ENCODE results near the gene RXRA.

Gene RXRA

GRCh38 chr9:134384811-134385479 is 58.7 kb downstream of the RXRA start:
- DNase-seq, result no peak

GRCh38 chr9:134385915-134386314 is 59.7 kb downstream of the RXRA start:
- DNase-seq, result no peak

GRCh38 chr9:134386951-134387831 is 60.9 kb downstream of the RXRA start:
- DNase-seq, result no peak

GRCh38 chr9:134388289-134388808 is 62.1 kb downstream of the RXRA start:
- DNase-seq, result no peak

GRCh38 chr9:134388976-134389375 is 62.7 kb downstream of the RXRA start:
- DNase-seq, result no peak

GRCh38 chr9:134389642-134390041 is 63.4 kb downstream of the RXRA start:
- DNase-seq, result no peak

GRCh38 chr9:134390537-134390936 is 64.3 kb downstream of the RXRA start:
- DNase-seq, result peak; percentile 90

- no peak for DNase-seq
Measured at GRCh38 chr9:134390947-134391318, 64.7 kb downstream of the RXRA start.

GRCh38 chr9:134391319-134392231 is 65.3 kb downstream of the RXRA start:
- peak; percentile 89 for DNase-seq

- DNase-seq, result no peak
Measured at GRCh38 chr9:134392900-134393299, 66.6 kb downstream of the RXRA start.

GRCh38 chr9:134393582-134394280 is 67.5 kb downstream of the RXRA start:
- DNase-seq, result no peak

GRCh38 chr9:134395002-134395517 is 68.8 kb downstream of the RXRA start:
- DNase-seq, result no peak

GRCh38 chr9:134395737-134396257 is 69.5 kb downstream of the RXRA start:
- DNase-seq, result peak; percentile 61

- DNase-seq, result peak; percentile 80
Measured at GRCh38 chr9:134396258-134396742, 70.0 kb downstream of the RXRA start.

- peak; percentile 72 for DNase-seq
Measured at GRCh38 chr9:134396825-134397224, 70.6 kb downstream of the RXRA start.

GRCh38 chr9:134398756-134399155 is 72.5 kb downstream of the RXRA start:
- no peak for DNase-seq

- DNase-seq, result no peak
Measured at GRCh38 chr9:134399435-134400056, 73.3 kb downstream of the RXRA start.

- DNase-seq, result no peak
Measured at GRCh38 chr9:134400283-134400682, 74.0 kb downstream of the RXRA start.

- no peak for DNase-seq
Measured at GRCh38 chr9:134401391-134401790, 75.1 kb downstream of the RXRA start.

- no peak for DNase-seq
Measured at GRCh38 chr9:134402182-134402581, 75.9 kb downstream of the RXRA start.

GRCh38 chr9:134403292-134403681 is 77.0 kb downstream of the RXRA start:
- no peak for DNase-seq
